K562 (cell line): ENCODE data around the gene PLEKHO2. TPM values are rescaled to one million over a fixed set of nuclear protein-coding genes. Genes with fewer than 3 reads are reported as not detected.

Source experiments
- AFF1 ChIP-seq, 2 experiments: fragments of 450-650 bp; IDR thresholded peaks; 2 replicates each; pipeline ENCODE4 v1.6.1; 2018; ENCODE audit warnings: mild to moderate bottlenecking in 2 of 2, low read depth in 1 of 2; ENCODE audit not compliant: partially characterized antibody in 2 of 2
- BRCA1 ChIP-seq, 2 experiments: fragments of 450-650 bp in 1 of 2; sonication (generic) in 1 of 2; formaldehyde crosslinking in 1 of 2; IDR thresholded peaks; 2 replicates each; pipeline versions ENCODE4 v1.5.0 to v1.6.1; 2017 to 2020; ENCODE audit warnings: mild to moderate bottlenecking in 1 of 2, missing genetic modification reagents in 1 of 2
- TOE1 ChIP-seq, 2 experiments: fragments of 450-650 bp in 1 of 2; sonication (generic) in 1 of 2; formaldehyde crosslinking in 1 of 2; IDR thresholded peaks; 2 replicates each; pipeline versions ENCODE4 v1.7.1 to v1.8.0; 2016 to 2022; ENCODE audit warnings: borderline replicate concordance in 2 of 2, mild to moderate bottlenecking in 2 of 2, antibody characterized with exemption in 1 of 2, inconsistent platforms in 1 of 2, low read depth in 1 of 2, missing genetic modification reagents in 1 of 2, moderate library complexity in 1 of 2
- polyA plus RNA-seq, 8 experiments: library from polyadenylated mRNA; depleted of rRNA in 4 of 8; stranded (reverse) in 5 of 8; unstranded in 3 of 8; fragments of >200 nt; fragmentation: Nextera tagmentation in 2 of 8; fragmentation: Illumina TruSeq in 1 of 8; extraction: Ambion mirVana in 2 of 8; extraction: Trizol in 1 of 8; gene quantifications; 2 replicates each; pipeline versions ENCODE4 v1.2.1 to v1.2.3, GENCODE V29; 2011 to 2014; ENCODE audit warnings: inconsistent platforms in 1 of 8, missing spikeins in 1 of 8
- total RNA-seq, 7 experiments: library from RNA; depleted of rRNA in 6 of 7; stranded (reverse); fragments of >200 nt in 6 of 7; fragmentation: Illumina TruSeq in 2 of 7; extraction: Trizol in 2 of 7; gene quantifications; 2 replicates each; pipeline versions ENCODE4 v1.2.1 to v1.2.3, GENCODE V29; 2011 to 2021; ENCODE audit warnings: low replicate concordance in 1 of 7

Gene PLEKHO2
- total and polyA plus RNA-seq, 9 of the 15 experiments (the other 6 are each of a cell fraction or from before 2014, with no cell fraction given): 0.24 to 8.8 (median 5.5) TPM

GRCh38 chr15:64847448-64847847, 5.7 kb downstream of the PLEKHO2 start (continued):
- TF ChIP-seq AFF1 (IDR thresholded peaks at IDR 0.05; ENCODE audit: low read depth in 1 of 2, partially characterized antibody in 2 of 2): no peak
- no peak for TF ChIP-seq BRCA1 (IDR thresholded peaks at IDR 0.05)
- TF ChIP-seq BRCA1 (CRISPR knock-in tag; IDR thresholded peaks at IDR 0.05): no peak
- TF ChIP-seq TOE1 (IDR thresholded peaks at IDR 0.05; ENCODE audit: borderline replicate concordance): no peak
- no peak for TF ChIP-seq TOE1 (CRISPR knock-in tag; IDR thresholded peaks at IDR 0.05; ENCODE audit: borderline replicate concordance, low read depth)
